Measurements from ENCODE around the gene TANGO6. TPM values are rescaled to one million over a fixed set of nuclear protein-coding genes. Genes with fewer than 3 reads are reported as not detected.

TANGO6 gene
- total RNA-seq, 1 experiment from 2014 or later = 18.0 TPM

DNA sequence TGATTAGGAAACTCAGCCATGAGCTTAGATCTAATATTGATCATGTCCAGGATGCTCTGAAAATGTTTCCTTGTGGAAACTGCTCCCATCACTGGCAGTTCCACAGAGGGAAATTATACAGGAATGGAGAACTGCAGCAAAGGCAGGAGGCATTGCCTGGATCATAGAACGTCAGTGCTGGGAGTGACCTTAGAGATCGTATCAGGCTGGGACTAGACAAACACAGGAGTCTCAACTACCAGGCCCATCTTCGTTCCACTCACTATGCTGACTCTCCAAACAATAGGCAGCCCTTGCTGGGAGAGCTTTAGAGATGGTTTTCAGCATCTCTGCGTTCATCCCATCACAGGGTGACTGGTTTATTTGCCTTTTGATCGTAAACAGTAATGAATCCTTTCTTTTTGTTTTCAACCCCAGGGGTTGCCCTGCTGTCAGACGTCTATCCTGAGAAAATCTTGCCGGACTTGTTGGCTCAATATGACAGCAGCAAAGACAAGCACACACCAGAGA lies 130.3 kb downstream of the TANGO6 start:
- TF ChIP-seq, protein P1, sequence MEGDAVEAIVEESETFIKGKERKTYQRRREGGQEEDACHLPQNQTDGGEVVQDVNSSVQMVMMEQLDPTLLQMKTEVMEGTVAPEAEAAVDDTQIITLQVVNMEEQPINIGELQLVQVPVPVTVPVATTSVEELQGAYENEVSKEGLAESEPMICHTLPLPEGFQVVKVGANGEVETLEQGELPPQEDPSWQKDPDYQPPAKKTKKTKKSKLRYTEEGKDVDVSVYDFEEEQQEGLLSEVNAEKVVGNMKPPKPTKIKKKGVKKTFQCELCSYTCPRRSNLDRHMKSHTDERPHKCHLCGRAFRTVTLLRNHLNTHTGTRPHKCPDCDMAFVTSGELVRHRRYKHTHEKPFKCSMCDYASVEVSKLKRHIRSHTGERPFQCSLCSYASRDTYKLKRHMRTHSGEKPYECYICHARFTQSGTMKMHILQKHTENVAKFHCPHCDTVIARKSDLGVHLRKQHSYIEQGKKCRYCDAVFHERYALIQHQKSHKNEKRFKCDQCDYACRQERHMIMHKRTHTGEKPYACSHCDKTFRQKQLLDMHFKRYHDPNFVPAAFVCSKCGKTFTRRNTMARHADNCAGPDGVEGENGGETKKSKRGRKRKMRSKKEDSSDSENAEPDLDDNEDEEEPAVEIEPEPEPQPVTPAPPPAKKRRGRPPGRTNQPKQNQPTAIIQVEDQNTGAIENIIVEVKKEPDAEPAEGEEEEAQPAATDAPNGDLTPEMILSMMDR (conservative IDR thresholded peaks at IDR 0.05; ENCODE audit: low read depth, low read length) = no peak
- no peak for TF ChIP-seq EZH2 (IDR thresholded peaks at IDR 0.05; ENCODE audit: borderline replicate concordance, low read depth, low read length, poor library complexity, severe bottlenecking)
- DNase-seq (ENCODE audit: low spot score) = no peak
- CTCF ChIA-PET = interaction anchor here (0.6 kb wide), 1 partner anchor 159 kb away, joined by 5 read pairs; no protein-coding TSS in a partner anchor
- Histone ChIP-seq H3K4me1 (ENCODE audit: insufficient read depth, low read length, poor library complexity, severe bottlenecking) (no peaks in the 10 kb centered on the region), H3K27ac (ENCODE audit: low read depth, low read length, poor library complexity, severe bottlenecking) (no peak overlapping the region), H3K27me3 (replicated peaks; ENCODE audit: insufficient read depth, low read depth, low read length, poor library complexity) (no peaks in the 10 kb centered on the region), H3K36me3 (ENCODE audit: insufficient read depth, low read length, poor library complexity, severe bottlenecking) (no peaks in the 10 kb centered on the region), H3K9me3 (ENCODE audit: low read depth, low read length, poor library complexity, severe bottlenecking) (no peaks in the 10 kb centered on the region), H3K4me3 (ENCODE audit: low read depth, low read length, poor library complexity, severe bottlenecking) (no peak overlapping the region)
- intact Hi-C loops (cut with micrococcal nuclease; ENCODE audit: unreplicated experiment) = no loop called here
- no TSS peak for BruUV-seq (replicated peaks)
- POLR2A ChIA-PET (ENCODE audit: low non-redundant PET) = no interaction called here

DNA sequence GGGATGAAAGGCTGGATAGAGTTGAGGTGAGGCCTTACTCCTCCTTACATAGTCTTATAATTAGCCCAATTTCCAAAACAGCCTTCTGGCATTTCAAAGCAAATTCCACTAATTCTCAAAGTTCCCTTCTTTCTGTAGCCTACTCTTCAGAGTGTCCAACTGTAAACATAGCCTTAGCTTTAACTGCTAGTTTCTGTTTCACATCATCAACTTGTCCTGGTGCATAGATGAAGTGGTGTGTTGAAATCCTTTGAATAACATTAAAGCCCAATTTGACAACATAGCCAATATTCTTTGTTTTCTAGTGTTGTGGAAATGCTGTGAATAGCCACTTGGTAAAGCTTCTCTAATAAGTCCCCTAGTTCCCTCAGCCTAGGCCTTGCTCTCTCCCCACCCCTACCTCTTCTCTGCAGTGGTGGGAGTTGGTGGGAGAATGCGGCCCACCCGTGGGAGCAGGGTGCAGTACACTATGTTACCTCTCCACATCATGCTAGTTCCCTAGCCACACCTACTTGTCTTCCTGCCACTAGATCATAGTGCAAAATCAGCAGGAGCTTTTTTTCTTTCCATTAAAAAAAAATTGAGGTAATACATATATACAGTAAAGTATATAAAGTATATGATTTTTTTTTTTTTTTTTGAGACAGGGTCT lies 135.1 kb downstream of the TANGO6 start:
- TF ChIP-seq, protein P1 (conservative IDR thresholded peaks at IDR 0.05; ENCODE audit: low read depth, low read length) = no peak
- no peak for TF ChIP-seq EZH2 (IDR thresholded peaks at IDR 0.05; ENCODE audit: borderline replicate concordance, low read depth, low read length, poor library complexity, severe bottlenecking)
- ChIA-PET CTCF (no interaction called here), POLR2A (ENCODE audit: low non-redundant PET) (no interaction called here)
- no peak for DNase-seq (ENCODE audit: low spot score)
- Histone ChIP-seq H3K27me3 (replicated peaks; ENCODE audit: insufficient read depth, low read depth, low read length, poor library complexity) (no peaks in the 10 kb centered on the region), H3K9me3 (ENCODE audit: low read depth, low read length, poor library complexity, severe bottlenecking) (no peaks in the 10 kb centered on the region), H3K27ac (ENCODE audit: low read depth, low read length, poor library complexity, severe bottlenecking) (no peak overlapping the region), H3K4me3 (ENCODE audit: low read depth, low read length, poor library complexity, severe bottlenecking) (no peak overlapping the region), H3K36me3 (ENCODE audit: insufficient read depth, low read length, poor library complexity, severe bottlenecking) (no peaks in the 10 kb centered on the region), H3K4me1 (ENCODE audit: insufficient read depth, low read length, poor library complexity, severe bottlenecking) (no peaks in the 10 kb centered on the region)
- BruUV-seq (replicated peaks) = no TSS peak
- intact Hi-C loops (cut with micrococcal nuclease; ENCODE audit: unreplicated experiment) = no loop called here

DNA sequence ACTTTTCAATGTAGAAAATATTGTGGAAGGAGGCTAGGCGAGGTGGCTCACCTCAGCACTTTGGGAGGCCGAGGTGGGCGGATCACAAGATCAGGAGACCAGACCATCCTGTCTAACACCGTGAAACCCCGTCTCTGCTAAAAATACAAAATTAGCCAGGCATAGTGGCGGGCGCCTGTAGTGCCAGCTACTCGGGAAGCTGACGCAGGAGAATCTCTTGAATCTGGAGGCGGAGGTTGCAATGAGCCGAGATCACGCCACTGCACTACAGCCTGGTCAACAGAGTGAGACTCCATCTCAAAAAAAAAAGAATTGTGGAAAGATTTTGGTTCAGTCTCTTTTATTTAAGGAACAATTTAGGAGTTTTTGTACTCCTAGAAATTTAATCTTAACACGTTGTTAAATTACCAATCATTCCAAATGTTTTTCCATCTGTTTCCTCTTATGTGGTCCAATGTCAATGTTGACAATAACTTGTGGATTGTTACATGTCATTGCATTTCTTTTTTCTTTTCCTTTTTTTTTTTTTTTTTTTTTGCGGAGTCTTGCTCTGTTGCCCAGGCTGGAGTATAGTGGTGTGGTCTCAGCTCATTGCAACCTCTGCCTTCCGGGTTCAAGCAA lies 137.5 kb downstream of the TANGO6 start:
- Histone ChIP-seq H3K27ac (ENCODE audit: low read depth, low read length, poor library complexity, severe bottlenecking) (no peak overlapping the region), H3K36me3 (ENCODE audit: insufficient read depth, low read length, poor library complexity, severe bottlenecking) (no peaks in the 10 kb centered on the region), H3K27me3 (replicated peaks; ENCODE audit: insufficient read depth, low read depth, low read length, poor library complexity) (no peaks in the 10 kb centered on the region), H3K9me3 (ENCODE audit: low read depth, low read length, poor library complexity, severe bottlenecking) (no peaks in the 10 kb centered on the region), H3K4me3 (ENCODE audit: low read depth, low read length, poor library complexity, severe bottlenecking) (no peak overlapping the region), H3K4me1 (ENCODE audit: insufficient read depth, low read length, poor library complexity, severe bottlenecking) (no peaks in the 10 kb centered on the region)
- DNase-seq (ENCODE audit: low spot score) = no peak
- no TSS peak for BruUV-seq (replicated peaks)
- ChIA-PET POLR2A (ENCODE audit: low non-redundant PET) (interaction anchor here (0.7 kb wide), 1 partner anchor 197 kb away, joined by 5 read pairs; no protein-coding TSS in a partner anchor), CTCF (no interaction called here)
- intact Hi-C loops (cut with micrococcal nuclease; ENCODE audit: unreplicated experiment) = no loop called here
- TF ChIP-seq, protein P1 (conservative IDR thresholded peaks at IDR 0.05; ENCODE audit: low read depth, low read length) = no peak
- TF ChIP-seq EZH2 (IDR thresholded peaks at IDR 0.05; ENCODE audit: borderline replicate concordance, low read depth, low read length, poor library complexity, severe bottlenecking) = no peak
